NCI-H226 (cell line): Measurements from ENCODE around the gene ASB10.

Experiments
- DNase-seq: peaks from one replicate; pipeline ENCODE4 v3.0.0-alpha.2; 2015

Gene ASB10

DNA sequence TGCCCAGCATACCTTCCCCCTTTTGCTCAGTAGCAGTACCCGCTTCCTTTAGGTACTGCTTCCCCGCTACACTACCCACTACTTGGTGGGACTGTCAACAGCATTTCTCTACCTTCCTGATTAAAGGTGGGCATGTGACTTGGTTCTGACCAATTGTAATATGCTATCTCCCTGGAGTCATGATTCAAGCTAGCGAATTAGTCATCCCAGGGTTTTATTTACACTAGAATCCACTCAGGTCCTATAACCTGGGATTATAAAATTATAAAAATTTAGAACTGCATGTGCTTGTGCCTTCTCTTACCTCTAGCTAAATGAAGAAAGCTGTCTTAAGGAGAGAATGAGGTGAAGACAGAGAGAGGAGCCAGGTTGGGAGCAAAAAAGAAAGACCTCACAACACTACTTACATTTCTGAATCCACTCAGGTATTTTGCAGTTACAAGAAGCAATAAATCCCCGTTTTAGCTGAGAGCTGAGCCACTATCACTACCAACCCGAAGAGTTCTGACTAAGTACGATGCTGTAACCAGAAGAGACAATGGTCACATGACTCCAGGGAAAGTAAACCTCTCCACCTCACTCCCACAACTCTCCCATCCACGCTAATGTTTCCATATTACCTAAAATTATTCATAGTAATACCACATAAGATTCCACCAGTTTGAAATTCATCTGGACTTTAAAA lies 29.3 kb downstream of the ASB10 start:
- DNase-seq, result peak; percentile 25

GRCh38 chr7:151152643-151153513 lies 34.2 kb downstream of the ASB10 start:
- DNase-seq, result no peak

DNA sequence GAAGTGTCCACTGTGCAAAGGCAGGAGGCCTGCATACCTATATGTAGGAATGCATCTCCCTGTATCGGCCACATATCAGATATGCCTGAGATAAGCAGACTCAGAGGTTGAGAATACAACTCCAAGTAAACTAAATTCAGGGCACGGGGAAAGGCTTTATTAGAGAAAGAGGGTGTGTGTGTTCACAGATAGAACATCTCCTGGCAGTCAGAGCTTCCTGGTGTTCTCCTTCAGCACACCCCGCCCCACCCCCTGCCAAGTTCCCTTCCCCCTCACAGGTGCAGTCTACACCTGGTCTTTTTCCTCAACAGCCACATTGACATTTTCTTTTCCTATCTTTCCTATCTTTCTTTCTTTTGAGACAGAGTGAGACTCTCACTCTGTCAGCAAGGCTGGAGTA lies 36.7 kb downstream of the ASB10 start:
- DNase-seq, result no peak

DNA sequence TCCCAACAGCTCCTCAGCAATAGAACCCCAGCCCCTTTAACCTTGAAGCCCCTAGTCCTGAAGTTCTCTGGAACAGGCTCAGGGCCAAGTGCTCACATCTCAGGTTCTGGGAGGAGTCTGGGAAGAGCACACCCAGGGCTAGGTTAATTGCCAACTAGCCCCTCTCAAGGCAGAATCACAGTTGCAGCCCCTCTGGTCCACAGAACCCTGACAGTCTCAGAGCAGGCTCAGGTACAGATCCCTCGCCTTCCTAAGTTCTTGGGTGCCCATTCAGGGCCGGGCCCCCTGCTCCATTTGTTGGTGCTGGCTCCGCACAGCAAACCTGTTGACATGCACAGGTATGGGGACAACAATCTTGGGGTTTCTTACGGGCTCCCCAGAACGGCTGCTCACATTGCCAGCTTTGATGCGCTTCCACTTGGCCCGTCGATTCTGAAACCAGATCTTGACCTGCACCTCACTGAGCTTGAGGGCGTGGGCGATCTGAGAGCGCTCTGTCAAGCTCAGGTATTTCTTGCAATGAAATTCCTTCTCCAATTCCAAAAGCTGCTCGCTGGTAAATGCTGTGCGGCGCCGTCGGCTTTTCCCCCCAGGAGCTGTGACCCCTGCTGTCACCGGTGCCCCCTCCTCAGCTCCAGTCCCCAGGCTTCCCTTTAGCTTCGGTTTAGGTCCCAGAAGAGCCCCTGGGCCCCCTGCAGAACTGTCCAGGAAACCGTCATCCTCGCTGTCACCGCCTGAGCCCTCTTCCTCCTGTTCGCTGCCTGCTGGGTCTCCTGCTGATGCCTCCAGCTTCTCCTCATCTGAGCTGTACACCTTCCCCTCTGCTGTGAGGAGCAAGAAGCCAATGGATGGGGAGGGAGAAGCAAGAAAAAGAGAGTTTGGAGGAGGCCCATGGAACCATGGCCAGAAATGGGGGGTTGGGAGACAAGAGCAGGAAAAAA lies 38.5 kb downstream of the ASB10 start:
- DNase-seq, result no peak

DNA sequence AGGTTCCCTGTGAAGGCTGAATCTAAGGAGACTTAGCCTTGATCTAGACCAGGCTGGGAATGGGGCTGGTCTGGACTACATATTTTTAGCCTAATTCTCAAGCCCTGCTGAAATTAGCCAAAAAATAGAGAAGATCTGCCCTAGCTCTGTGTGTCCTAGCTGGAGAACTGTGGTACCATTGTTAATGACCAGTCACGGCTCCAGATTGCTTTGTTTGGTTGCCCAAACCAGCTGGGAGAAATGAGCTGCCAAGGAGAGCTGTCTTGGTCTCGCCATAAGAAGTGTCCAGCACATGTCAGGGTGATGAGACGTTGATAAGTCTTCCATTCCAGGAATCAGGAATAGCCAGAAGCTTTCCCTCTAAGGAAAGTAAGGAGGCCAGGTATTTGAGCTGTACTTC lies 40.3 kb downstream of the ASB10 start:
- DNase-seq, result no peak

DNA sequence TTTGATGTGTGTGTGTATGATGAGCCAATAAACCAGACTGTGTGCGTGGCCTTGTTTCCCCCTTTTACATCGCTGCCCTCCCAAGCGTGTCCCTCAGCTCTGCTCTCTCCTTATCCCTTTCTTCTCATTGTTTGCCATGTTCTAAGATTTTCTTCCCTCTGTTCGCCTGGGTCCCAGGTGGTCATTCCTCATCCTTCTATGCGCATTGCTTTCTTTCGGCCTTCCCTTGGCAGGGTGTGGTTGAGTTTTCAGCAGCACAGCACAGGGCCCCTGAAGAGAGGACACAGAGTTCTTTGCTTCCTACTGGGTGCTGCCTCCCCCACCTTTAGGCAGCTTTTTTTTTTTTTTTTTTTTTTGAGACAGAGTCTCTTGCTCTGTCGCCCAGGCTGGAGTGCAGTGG lies 42.7 kb downstream of the ASB10 start:
- no peak for DNase-seq

GRCh38 chr7:151143261-151144015 lies 43.6 kb downstream of the ASB10 start:
- DNase-seq, result no peak

- DNase-seq, result no peak
Measured at GRCh38 chr7:151142686-151143040, 44.4 kb downstream of the ASB10 start.

- no peak for DNase-seq
Measured at GRCh38 chr7:151141855-151142685, 45.0 kb downstream of the ASB10 start.

GRCh38 chr7:151141311-151141854 lies 45.7 kb downstream of the ASB10 start:
- DNase-seq, result no peak

DNA sequence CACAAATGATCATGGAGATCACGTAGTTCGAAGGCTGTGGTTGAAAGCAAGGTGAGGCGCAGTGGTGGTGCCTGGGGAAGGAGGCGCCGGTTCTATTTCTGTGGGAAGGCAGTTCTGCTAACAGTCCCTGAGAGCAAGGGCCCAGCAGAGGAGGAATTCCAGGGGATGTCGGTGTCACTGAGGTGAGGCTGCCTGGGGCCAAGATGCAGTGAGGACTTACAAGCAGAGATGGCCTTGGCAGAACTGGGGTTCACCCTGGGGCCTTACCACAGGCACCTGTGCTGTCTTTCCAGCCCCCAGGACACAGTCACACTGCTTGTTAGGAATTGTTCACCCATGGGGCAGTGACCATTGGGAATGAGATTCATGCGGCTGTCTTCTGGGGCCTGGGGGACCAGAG lies 46.2 kb downstream of the ASB10 start:
- no peak for DNase-seq

DNA sequence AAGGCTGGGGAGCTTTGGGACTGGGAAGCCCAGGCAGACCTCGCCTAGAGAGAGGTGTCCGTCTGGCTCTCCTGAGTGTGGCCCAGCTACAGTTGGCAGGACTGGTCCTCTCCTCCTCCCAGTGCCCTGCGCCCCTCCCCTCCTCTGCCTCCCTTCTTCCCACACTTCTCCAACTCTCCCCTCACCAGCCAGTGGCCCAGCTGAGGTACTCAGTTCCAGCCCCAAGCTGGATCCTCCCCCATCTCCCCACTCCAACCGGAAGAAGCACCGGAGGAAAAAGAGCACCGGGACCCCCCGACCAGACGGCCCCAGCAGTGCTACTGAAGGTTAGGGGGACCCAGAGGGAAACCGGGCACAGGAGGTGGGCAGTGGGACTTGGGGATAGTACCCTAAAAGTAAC lies 47.3 kb downstream of the ASB10 start:
- DNase-seq, result no peak

DNA sequence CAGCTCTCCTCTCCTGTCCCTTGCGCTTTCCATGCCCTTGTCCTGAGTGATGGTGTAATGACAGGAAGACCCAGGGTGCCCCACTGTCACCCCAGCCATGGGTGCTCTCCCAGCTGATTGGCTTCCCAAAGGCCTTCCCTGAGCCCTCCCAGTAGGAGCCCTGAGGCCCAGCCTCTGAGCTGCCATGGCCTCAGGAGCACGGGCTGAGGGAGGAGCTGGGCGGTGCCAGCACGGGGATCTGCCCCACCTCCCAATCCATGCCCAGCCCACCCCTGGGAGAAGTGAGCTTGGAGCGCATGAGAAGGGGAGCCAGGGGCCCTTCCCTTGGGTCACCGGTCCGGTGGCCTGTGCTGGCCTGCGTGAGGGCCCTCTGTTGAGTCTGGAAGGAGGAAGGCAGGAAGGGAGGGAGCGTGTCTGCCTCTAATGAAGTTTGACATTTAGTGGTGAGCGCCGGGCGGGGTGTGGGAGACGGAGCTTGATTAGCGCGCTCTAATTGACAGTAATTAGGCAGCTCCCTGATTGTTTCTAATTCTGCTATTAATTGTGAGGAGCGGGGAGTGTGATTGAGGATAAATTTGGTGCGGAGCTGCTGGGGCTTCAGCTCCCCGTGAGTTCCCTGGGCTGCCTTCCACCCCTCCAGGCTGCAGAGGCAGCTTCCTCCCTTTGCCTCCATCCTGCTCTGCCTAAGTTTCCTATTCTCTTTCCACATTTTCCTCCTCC lies 47.8 kb downstream of the ASB10 start:
- peak; percentile 19 for DNase-seq

GRCh38 chr7:151138153-151138851 lies 48.7 kb downstream of the ASB10 start:
- no peak for DNase-seq

DNA sequence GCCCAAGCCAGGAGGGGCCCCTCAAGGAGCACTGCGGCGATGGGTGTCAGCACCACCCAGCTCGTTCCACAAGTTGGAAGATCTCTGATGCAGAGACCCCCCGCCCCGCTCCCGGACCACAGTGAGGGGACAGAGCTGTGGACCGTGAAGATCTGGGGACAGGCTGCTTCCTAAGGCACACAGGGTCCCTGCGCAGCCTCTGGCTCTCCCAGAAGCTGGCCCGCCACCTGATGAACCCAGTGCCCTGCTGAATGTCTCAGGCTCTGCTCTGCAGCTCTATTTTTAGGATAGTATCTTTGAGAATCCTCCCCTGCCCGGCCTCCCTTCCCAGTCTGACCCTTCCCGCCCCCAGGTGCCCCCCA lies 49.3 kb downstream of the ASB10 start:
- DNase-seq, result no peak

GRCh38 chr7:151137076-151137675 lies 49.9 kb downstream of the ASB10 start:
- DNase-seq, result no peak

GRCh38 chr7:151135866-151136843 lies 50.9 kb downstream of the ASB10 start:
- DNase-seq, result no peak

GRCh38 chr7:151135525-151135845 lies 51.6 kb downstream of the ASB10 start:
- no peak for DNase-seq
